Cardiac fibroblast (primary cell): ENCODE results near the gene MAB21L3.

Experiments used
- DNase-seq, 2 donors: peaks; one replicate each; pipeline versions ENCODE4 v3.0.0 to v3.0.0-alpha.2; 2010; ENCODE audit warnings: low read depth in 2 of 2
- H3K4me3 ChIP-seq, 2 donors: replicated peaks in 1 of 2; 1 replicate in 1 of 2; 2 replicates in 1 of 2; pipeline ENCODE4 v1.5.1; 2011; ENCODE audit warnings: low read depth in 2 of 2, low read length in 2 of 2, mild to moderate bottlenecking in 2 of 2, moderate library complexity in 1 of 2
- CTCF ChIP-seq: IDR thresholded peaks from one replicate; pipeline ENCODE4 v1.5.1; 2011; ENCODE audit warnings: low read depth, mild to moderate bottlenecking, low read length, inconsistent platforms

The MAB21L3 gene

GRCh38 chr1:116113615-116114014, 2.4 kb downstream of the MAB21L3 start:
- no peak for TF ChIP-seq CTCF
- no peak for DNase-seq

GRCh38 chr1:116115476-116116439, 4.6 kb downstream of the MAB21L3 start:
- no peak for TF ChIP-seq CTCF
- peak; percentile 19 to 67 for DNase-seq
- no peak overlapping the region for H3K4me3 ChIP-seq

More at GRCh38 chr1:116113615-116114014, 2.4 kb downstream of the MAB21L3 start:
- no peak overlapping the region for H3K4me3 ChIP-seq

DNA sequence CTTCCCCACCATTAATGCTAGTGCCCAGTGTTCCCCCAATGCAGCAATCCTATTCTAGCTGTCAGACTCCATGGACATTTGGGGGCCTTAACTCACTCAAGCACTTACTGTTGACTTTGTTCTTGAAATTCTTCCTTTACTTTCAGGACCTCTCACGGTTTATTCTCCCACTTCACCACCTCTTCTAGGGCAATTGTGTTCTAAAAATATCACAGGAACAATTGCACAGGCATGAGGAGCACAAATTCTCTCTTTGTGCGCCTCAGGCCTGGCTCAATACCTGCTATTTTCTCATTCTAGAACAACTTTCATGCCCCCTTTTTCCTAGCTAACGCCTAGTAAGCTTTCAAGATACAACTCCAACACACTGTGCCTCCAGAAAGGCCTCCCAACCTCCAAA, 7.3 kb downstream of the MAB21L3 start:
- H3K4me3 ChIP-seq: no peak overlapping the region
- no peak for DNase-seq
- TF ChIP-seq CTCF: no peak

- no peak for TF ChIP-seq CTCF
- H3K4me3 ChIP-seq: no peak overlapping the region
- no peak for DNase-seq
Measured at GRCh38 chr1:116119876-116120275, 8.7 kb downstream of the MAB21L3 start.

GRCh38 chr1:116122955-116123757, 12.0 kb downstream of the MAB21L3 start:
- peak; percentile 67 to 79 for DNase-seq
- no peak overlapping the region for H3K4me3 ChIP-seq

More at GRCh38 chr1:116122955-116123757, 12.0 kb downstream of the MAB21L3 start:
- TF ChIP-seq CTCF: no peak
